TTC549 (cell line): ENCODE measurements around the gene DCBLD1.

Source experiments
- FAIRE-seq: peaks from 2 replicates; lab custom pipeline; 2012; peaks lifted over from hg19 to GRCh38; lab: Jason Lieb, UNC

Gene DCBLD1

DNA sequence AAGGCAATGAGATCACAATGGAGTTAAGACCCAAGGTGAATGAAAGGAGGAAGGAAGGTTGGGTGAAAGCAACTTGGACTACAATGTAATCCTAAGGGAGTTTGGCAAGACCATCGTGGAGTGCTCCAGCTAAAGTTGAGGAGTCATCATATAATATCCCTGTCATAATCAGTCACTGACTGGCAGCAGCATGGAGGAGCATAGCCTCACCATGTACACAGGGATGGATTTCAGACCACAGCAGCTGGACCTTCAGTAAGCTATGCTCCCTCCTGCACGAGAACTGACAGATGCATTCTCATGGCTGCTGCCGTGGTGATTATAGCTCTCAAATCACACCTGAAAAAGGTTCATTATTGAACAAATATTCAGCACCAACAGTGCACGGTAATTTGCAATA lies 76.8 kb downstream of the DCBLD1 start:
- no peak for FAIRE-seq

DNA sequence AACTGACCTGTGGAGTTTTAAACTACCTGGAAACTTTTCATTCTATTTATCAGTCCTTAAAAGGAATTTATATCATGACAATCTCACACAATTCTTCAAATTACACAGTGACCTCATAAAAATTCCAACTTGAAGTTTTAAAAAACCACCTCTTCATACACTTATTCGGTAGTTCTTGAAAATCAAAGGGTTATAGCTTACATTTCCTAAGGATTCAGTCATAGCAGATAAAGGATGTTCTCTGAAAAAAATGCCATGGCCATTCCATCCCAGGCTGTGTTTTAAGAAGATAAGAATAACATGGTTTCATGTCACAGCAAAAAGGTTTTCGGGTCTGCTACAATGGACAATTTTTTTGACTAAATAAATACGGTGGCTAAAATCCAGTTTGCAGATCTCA lies 78.7 kb downstream of the DCBLD1 start:
- FAIRE-seq, result no peak

DNA sequence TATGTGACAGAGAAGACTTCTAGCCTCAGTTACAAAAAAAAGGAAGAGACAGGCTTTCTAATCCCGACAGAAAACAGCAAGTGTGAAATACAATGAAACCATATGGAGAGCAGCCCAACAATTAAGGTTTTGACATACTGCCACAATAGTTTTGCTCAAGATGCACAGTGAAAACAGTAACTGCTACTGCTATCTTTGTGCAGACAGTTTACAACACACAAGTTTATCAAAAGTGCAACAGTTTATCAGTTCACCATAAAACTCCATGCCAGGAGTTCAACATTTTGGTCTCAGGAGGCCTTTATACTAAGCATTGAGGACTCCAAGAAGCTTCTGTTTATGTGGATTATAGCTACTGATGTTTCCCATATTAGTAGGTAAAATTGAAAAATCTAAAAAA lies 82.2 kb downstream of the DCBLD1 start:
- FAIRE-seq, result no peak

DNA sequence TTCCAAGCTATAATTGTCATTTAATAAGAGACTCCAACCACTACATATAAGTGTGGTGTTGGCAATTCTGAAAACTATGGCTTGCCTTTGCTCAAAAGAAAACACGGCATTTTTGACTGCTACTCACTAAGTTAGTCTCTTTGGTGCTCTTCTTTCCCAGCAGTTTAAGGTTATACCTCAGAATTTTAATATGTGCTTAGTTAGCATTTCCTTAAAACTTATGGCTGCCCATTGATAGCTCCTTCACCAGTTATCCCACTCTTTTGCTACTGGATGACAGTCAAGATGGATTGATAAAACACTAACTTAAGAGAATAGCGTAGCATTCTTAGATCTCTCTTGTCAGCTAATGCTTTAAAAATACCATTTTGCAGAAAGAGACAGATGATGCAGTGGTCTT lies 85.8 kb downstream of the DCBLD1 start:
- no peak for FAIRE-seq

DNA sequence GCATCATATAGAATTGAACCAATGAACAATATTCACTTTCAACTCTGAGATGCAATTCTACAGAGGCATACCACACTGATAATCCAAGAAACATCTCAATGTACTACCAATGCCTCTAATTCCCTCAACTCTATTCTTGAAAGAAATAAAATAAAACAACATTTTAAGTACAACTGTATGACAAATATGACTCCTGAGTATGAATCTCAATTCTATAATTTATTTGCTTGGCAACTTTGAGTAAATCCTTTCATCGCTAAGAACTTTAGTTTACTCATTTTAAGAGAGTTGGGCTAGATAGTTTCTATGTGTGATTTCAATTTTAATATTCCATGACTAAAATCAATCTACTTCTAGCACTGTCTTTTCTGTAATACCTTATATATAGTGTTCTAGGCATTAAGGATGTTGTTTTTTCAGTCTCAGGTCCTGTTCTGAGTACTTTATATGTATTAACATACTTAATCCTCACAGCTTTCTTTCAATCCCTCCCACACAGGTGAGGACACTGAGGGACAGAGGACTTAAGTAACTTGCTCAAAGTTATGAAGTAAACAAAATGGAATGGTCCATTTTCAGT lies 86.4 kb downstream of the DCBLD1 start:
- no peak for FAIRE-seq

DNA sequence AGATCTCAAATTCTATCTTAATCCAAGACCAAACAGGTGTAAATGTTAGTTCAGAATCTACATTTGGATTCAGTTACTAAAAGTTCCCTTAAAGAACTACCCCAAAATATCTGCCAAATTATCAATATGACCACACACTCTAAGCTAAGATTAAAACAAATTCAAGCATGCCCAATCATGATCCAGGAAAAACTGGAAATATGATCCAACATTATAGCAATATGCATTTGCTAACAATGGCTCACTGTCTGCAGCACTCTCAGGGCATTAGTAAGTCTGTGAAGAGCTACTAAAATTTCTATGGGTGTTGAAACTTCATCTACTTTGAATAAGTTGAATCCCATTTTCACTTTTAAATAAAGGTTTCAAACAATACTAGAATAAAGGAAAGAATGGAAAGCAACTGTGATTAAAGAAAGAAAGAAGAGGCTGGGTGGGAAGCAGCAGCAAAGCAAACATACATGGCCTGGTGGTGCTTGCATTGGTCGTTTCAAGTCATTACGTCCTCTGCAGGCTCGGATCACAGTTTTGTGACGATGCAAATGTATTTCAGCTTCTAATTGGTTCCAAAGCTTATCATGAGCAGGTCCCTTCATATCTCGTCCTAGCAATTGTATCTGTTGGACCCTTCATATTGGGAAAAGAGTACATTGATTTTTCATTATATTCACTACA lies 90.7 kb downstream of the DCBLD1 start:
- FAIRE-seq, result no peak

DNA sequence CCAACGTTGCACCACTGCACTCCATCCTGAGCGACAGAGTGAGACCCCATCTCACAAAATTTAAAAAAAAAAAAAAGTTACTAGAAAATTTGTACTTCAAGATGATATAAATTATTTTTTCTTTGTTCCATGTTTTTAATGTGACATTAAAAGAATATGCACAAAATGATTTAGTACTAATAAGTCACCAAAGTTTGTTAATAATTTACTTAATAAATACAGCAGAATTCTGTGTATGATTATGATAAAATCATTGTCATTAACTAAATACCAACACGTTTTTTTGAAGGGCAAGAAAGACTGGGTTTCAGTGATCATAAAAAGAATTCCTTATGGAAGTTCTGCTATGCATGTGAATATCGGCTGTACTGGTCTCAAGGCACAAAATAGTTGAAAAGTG lies 91.7 kb downstream of the DCBLD1 start:
- FAIRE-seq, result no peak

DNA sequence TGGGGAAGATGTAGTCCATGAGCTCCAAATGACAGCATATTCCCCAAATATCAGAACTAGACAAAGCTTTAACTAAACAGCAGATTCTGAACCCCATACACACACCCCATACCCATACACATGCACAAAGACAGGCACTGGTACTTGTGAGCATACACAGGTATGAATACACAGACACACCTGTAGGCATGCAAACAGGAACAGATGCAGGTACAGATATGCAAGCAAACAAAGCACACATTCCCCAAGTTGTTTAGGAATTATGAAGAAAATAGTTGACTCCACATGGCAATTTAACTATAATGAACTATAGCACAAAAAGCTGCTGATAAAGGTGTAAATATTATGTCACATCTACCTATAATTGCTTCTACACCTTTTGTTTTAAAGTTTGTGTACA lies 103.2 kb downstream of the DCBLD1 start:
- FAIRE-seq, result no peak

DNA sequence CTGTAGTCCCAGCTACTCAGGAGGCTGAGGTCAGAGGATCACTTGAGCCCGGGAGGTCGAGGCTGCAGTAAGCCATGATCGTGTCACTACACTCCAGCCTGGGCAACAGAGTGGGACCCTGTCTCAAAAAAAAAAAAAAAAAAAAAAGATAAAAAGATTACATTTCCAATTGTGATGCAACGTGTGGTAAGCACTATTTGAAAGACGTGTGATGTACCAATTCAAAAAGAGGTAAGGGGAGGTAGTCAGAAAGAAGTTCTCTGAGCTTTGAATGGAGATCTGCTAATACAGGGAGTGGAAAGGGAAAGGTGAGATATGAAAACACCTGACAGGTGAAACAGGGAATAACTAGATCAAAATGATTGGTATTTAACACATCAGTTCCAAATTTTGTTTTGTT lies 108.0 kb downstream of the DCBLD1 start:
- no peak for FAIRE-seq

DNA sequence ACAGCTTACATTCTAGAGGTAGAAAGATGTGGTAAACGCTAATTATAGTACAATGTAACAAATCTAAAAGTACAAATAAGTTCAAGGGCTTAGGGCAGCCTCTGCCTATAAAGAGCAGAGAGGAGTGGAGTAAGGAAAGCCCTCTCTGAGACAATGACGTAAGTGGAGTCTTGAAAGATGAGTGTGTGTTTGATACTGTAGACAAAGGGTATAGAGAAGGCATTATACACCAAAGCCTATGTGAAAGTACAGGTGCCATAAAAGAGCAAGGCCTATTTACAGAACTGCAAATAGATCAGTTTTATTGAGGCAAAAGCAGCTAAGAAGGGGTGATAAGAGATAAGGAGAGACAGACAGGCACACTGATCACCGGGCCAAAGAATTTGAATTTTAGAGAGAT lies 108.9 kb downstream of the DCBLD1 start:
- no peak for FAIRE-seq

DNA sequence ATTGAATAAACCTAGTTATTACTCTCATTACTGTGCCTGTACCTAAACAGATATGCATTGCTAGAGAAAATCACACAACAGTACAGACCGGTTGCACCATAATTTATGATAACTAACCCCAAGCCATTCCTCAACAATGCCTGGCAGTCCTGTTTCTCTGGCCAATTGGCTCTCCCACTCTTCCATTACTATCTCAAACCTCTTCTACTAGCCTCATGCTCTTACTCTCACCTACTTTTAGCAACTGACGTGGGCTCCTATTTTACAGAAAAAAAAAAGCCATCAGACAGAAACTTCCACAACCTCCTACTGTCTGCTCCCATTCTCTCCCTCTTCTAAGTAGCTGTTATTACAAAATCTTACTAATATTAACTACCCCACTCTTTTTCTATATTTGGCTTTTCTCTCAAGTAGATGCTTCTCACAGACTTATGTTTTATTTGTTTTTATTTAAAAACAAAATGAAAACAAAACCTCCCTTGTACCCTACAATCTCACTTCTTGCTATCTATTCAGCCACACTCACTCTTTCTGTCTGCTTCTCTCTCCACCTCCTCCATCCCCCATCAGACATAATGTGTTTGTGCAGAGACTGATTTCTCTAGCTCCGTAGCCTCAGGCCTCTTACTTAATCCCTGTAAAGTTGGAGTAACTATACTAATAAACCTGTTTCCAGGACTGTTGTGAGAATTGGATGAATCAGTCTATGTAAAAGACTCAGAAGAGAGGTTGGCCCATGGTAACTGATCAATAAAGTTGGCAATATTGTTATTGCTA lies 110.7 kb downstream of the DCBLD1 start:
- no peak for FAIRE-seq

DNA sequence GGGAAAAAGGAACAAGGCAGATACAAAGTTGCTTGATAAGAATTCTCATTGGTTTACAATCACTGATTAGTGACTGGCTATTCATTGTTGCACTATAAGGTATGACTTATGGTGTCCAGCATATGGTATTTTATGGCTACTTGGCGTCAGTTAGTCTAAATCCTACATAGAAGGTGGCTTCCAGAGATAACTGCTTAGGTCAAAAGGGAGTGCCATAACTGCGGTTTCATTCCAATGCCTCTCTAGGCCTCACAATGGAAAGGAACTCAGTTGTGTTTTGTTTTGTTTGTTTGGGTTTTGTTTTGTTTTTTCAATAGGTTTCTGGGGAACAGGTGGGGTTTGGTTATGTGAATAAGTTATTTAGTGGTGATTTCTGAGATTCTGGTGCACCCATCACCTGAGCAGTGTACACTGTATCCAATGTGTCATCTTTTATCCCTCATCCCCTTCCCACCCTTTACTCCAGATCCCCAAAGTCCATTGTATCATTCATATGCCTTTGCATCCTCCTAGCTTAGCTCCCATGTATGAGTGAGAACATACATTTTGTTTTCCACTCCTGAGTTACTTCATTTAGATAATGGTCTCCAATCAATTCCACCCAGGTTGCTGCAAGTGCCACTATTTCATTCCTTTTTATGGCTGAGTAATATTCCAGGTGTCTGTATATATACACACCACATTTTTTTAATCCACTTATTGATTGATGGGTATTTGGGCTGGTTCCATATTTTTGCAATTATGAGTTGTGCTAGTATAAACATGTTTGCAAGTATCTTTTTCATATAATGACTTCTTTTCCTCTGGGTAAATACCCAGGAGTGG lies 112.8 kb downstream of the DCBLD1 start:
- no peak for FAIRE-seq

DNA sequence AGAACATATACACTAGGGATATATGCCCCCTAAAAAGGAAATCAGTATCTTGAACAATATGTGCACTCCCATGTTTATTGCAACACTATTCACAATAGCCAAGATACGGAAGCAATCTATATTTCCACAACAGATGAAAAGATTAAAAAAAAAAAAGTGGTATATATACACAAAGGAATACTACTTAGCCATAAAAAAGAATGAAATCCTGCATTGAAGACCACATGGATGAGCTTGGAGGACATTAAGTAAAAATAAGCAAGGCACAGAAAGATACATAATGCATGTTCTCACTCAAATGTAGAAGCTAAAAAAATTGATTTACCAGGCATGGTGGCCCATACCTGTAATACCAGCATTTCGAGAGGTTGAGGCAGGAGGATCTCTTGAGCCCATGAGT lies 115.3 kb downstream of the DCBLD1 start:
- FAIRE-seq, result no peak
